GM12872 (cell line): ENCODE data around the gene PRDM15.

Experiments
- TF ChIP-seq, protein P1 (sequence below): IDR thresholded peaks from 3 replicates; pipeline ENCODE4 v1.5.1; 2011; ENCODE audit warnings: low read depth, mild to moderate bottlenecking, low read length, moderate library complexity; ENCODE audit not compliant: insufficient read depth

The PRDM15 gene

GRCh38 chr21:41755258-41755933 lies 123.7 kb downstream of the PRDM15 start:
- TF ChIP-seq, protein P1, sequence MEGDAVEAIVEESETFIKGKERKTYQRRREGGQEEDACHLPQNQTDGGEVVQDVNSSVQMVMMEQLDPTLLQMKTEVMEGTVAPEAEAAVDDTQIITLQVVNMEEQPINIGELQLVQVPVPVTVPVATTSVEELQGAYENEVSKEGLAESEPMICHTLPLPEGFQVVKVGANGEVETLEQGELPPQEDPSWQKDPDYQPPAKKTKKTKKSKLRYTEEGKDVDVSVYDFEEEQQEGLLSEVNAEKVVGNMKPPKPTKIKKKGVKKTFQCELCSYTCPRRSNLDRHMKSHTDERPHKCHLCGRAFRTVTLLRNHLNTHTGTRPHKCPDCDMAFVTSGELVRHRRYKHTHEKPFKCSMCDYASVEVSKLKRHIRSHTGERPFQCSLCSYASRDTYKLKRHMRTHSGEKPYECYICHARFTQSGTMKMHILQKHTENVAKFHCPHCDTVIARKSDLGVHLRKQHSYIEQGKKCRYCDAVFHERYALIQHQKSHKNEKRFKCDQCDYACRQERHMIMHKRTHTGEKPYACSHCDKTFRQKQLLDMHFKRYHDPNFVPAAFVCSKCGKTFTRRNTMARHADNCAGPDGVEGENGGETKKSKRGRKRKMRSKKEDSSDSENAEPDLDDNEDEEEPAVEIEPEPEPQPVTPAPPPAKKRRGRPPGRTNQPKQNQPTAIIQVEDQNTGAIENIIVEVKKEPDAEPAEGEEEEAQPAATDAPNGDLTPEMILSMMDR, result no peak

DNA sequence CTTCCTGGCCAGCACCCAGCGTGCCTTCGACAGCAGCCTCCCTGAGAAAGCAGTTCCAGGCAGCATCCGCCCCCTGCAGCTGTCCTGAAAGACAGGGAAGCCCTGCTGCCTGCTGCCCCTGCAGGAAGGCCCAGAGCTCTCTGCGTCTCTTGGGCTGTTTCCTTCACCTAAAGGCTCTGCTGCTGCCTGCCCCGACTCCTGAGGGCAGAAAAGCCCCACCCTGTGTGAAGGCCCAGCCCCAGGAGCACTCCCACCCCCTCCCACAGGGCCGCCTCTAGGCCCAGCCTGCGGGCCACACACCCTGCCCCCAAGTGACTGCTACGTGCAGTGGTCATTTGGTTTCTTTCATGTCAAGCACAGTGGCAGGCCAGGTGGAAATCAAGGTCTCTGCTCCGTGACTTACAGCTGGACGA lies 124.7 kb downstream of the PRDM15 start:
- TF ChIP-seq, protein P1, result no peak

GRCh38 chr21:41753006-41753898 lies 125.9 kb downstream of the PRDM15 start:
- TF ChIP-seq, protein P1, result no peak

DNA sequence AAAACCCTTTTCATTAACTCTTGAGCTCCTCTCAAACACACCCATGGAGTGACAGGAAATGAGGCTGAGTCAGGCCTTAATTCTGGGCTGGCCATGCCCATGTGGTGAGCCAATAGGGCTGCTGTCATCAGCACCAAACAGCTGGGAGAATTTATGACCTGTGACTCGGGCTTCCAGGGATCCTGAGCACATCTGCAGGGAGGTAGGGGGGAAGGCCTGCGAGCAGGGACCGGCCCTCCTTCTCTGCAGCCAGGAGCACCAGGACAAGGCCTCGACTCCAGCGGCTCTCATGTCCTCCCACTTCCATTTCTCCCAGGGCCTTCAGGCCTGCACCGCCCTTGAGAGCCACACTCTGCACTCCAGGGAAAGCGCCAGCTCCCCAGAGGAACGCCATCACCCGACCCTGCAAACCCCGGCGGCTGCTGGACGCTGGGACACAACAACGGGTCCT lies 126.9 kb downstream of the PRDM15 start:
- TF ChIP-seq, protein P1, result no peak

DNA sequence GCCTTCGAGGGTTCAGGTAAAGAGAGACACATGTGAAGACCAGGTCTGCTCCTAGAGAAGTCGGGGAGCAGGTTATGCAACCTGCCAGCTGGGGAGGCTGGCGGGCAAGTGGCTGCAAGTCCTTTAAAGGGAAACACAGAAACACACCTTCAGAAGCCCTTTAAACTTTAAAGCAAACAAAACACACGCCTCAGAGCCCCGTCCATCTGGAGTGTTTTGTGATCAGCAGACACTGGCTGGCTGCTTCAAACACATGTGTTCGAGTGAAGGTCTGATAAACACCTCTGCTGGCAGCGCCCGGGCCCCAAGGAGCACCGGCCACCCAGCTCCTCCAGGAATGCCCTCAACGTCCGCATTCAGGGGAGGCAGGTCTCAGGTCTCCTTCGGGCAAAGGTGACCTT lies 127.5 kb downstream of the PRDM15 start:
- TF ChIP-seq, protein P1, result no peak

GRCh38 chr21:41750532-41751151 lies 128.5 kb downstream of the PRDM15 start:
- TF ChIP-seq, protein P1, result no peak

GRCh38 chr21:41750051-41750450 lies 129.1 kb downstream of the PRDM15 start:
- TF ChIP-seq, protein P1, result no peak
